ENCODE results near the gene LARGE2.

DNA sequence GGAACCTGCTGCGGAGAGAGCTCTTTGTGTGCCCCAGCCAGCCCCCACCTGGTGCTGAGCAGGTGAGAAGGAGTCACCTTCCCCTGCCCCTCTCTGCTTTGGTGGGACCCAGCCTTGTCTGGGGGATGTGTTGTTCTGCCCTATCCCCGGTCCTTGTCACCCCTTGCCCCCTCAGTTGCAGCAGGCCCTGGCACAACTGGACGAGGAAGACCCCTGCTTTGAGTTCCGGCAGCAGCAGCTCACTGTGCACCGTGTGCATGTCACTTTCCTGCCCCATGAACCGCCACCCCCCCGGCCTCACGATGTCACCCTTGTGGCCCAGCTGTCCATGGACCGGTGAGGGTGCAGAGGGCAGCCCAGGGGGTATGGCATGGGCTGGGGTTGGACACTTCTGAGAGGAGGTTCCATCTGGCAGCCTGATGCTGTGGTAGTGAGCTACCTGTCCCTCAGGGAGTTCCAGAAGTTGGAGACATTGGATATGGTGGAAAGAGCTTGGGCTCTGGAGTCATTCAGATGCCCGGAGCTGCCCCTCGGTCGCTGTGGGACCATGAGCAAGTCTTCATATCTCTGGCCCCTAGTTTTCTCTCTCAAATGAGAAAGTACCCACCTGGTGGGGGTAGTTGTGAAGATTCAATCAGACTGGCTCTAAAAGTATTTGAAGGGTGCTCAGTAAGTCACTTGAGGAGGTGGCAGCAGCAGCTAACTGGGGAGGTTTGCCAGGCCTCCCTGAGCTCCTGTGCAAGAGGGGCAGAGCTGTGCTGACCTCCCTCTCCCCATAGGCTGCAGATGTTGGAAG, 4.3 kb downstream of the LARGE2 start:
- TF ChIP-seq POLR2A (IDR thresholded peaks at IDR 0.05; ENCODE audit: low read length) (no peak), GATA1 (IDR thresholded peaks at IDR 0.05; ENCODE audit: low read depth, low read length) (no peak)
